ENCODE results near the gene FAF2. TPM values are rescaled to one million over a fixed set of nuclear protein-coding genes. Genes with fewer than 3 reads are reported as not detected.

FAF2 gene
- polyA plus RNA-seq, 2 of the 4 experiments (the other 2 are of a cell fraction) = 42.4 to 90.3 TPM

DNA sequence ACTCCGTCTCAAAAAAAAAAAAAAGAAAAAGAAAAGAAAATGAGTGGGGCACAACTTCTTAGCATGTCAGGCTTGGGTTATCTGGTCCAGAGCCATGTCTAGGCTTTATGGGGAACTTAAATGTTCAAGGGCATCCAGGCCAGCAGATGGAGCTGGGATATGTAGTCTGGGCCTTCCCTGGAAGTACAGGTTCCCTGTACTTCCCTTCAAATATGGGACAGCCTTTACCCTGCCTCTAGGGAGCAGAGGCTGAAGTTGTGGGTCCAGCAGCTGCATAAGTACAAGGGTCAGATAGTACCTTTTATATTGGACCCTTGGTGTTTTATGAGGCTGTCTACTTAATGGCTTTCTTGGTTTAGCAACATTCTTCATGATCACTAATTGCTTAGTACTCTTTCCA, 42.1 kb downstream of the FAF2 start:
- no peaks in the 10 kb centered on the region for H3K9me3 ChIP-seq
- CTCF ChIA-PET = interaction anchor here (1.1 to 2.5 kb wide), 5 partner anchors 13 to 88 kb away, joined by 3 to 6 read pairs (median 3); no protein-coding TSS in a partner anchor
- 87% methylated on average over 1 of the region's 1 CpG for WGBS (ENCODE audit: missing lambda C conversion rate)
- TF ChIP-seq RAD21 (conservative IDR thresholded peaks at IDR 0.05 in 1 of 2, IDR thresholded peaks at IDR 0.05 in 1 of 2) = peak in 1 of 2 experiments; percentile 27; a peak in 1 of 5 replicates
- no peak for TF ChIP-seq CBX2 (IDR thresholded peaks at IDR 0.05; ENCODE audit: borderline replicate concordance, low read depth)
- peak in 1 of 2 experiments; percentile 65 for DNase-seq (ENCODE audit: low read depth in 1 of 2, low spot score in 1 of 2)
- peak overlapping the region in 1 of 2 experiments; percentile 50; a peak in 1 of 6 replicates for H3K27ac ChIP-seq
- peak overlapping the region; percentile 61 for H3K4me2 ChIP-seq
- peaks cover 42% of the 10 kb centered on the region for H3K4me1 ChIP-seq
- no peak for FAIRE-seq
- H3K4me3 ChIP-seq = no peak overlapping the region
- ATAC-seq = peak; percentile 82 to 84
- POLR2A ChIA-PET = no interaction called here

GRCh38 chr5:176491101-176491502, 42.9 kb downstream of the FAF2 start:
- POLR2A ChIA-PET = interaction anchor here (1.0 kb wide), 1 partner anchor 24 kb away, joined by 4 read pairs; no protein-coding TSS in a partner anchor
- CTCF ChIA-PET = interaction anchor here (0.5 to 1.3 kb wide), 3 partner anchors 42 to 74 kb away, joined by 3 to 5 read pairs (median 4); no protein-coding TSS in a partner anchor
- Histone ChIP-seq H3K9me3 (no peaks in the 10 kb centered on the region), H3K27ac (peak overlapping the region in 1 of 2 experiments; percentile 34; a peak in 3 of 6 replicates), H3K4me1 (peaks cover 42% of the 10 kb centered on the region), H3K4me2 (peak overlapping the region; percentile 61), H3K4me3 (no peak overlapping the region)
- no peak for TF ChIP-seq FOSL2 (IDR thresholded peaks at IDR 0.05)
- peak; percentile 59; the same call in 1 of the 2 replicates for TF ChIP-seq FOSL2 (CRISPR knock-in tag; IDR thresholded peaks at IDR 0.05)
- TF ChIP-seq ESRRA (IDR thresholded peaks at IDR 0.05; ENCODE audit: borderline replicate concordance, low read length) = no peak
- peak; percentile 77; the same call in 1 of the 2 replicates for TF ChIP-seq GATA3 (IDR thresholded peaks at IDR 0.05; ENCODE audit: borderline replicate concordance)
- no peak for TF ChIP-seq FOSB (CRISPR knock-in tag; IDR thresholded peaks at IDR 0.05)
- TF ChIP-seq CHD2 (IDR thresholded peaks at IDR 0.05; ENCODE audit: low read length, partially characterized antibody) = no peak
- no peak for TF ChIP-seq ZSCAN20 (CRISPR knock-in tag; IDR thresholded peaks at IDR 0.05)
- no peak for TF ChIP-seq POLR2A (IDR thresholded peaks at IDR 0.05; ENCODE audit: low read length)
- no peak for TF ChIP-seq RAD21 (conservative IDR thresholded peaks at IDR 0.05 in 1 of 2, IDR thresholded peaks at IDR 0.05 in 1 of 2)
- no peak for TF ChIP-seq ZC3H11A (IDR thresholded peaks at IDR 0.05)
- peak in 1 of 2 experiments; percentile 54; a peak in 1 of 4 replicates for TF ChIP-seq CEBPB (IDR thresholded peaks at IDR 0.05)
- TF ChIP-seq NFE2L2 (conservative IDR thresholded peaks at IDR 0.05; ENCODE audit: low read length) = no peak
- no peak for TF ChIP-seq ZNF302 (CRISPR knock-in tag; IDR thresholded peaks at IDR 0.05)
- 0 out of 2 replicates have a peak, but pooled peaks have one; percentile 24 for TF ChIP-seq JUNB (IDR thresholded peaks at IDR 0.05)
- TF ChIP-seq, protein P1, sequence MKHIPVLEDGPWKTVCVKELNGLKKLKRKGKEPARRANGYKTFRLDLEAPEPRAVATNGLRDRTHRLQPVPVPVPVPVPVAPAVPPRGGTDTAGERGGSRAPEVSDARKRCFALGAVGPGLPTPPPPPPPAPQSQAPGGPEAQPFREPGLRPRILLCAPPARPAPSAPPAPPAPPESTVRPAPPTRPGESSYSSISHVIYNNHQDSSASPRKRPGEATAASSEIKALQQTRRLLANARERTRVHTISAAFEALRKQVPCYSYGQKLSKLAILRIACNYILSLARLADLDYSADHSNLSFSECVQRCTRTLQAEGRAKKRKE (CRISPR knock-in tag; IDR thresholded peaks at IDR 0.05; ENCODE audit: low read depth) = no peak
- no peak for TF ChIP-seq EHMT2 (IDR thresholded peaks at IDR 0.05; ENCODE audit: low read depth)
- TF ChIP-seq, protein P2, sequence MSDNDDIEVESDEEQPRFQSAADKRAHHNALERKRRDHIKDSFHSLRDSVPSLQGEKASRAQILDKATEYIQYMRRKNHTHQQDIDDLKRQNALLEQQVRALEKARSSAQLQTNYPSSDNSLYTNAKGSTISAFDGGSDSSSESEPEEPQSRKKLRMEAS (IDR thresholded peaks at IDR 0.05) = peak; percentile 48; the same call in 1 of the 2 replicates
- TF ChIP-seq, protein P3, sequence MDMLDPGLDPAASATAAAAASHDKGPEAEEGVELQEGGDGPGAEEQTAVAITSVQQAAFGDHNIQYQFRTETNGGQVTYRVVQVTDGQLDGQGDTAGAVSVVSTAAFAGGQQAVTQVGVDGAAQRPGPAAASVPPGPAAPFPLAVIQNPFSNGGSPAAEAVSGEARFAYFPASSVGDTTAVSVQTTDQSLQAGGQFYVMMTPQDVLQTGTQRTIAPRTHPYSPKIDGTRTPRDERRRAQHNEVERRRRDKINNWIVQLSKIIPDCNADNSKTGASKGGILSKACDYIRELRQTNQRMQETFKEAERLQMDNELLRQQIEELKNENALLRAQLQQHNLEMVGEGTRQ (IDR thresholded peaks at IDR 0.05) = no peak
- TF ChIP-seq, protein P4, sequence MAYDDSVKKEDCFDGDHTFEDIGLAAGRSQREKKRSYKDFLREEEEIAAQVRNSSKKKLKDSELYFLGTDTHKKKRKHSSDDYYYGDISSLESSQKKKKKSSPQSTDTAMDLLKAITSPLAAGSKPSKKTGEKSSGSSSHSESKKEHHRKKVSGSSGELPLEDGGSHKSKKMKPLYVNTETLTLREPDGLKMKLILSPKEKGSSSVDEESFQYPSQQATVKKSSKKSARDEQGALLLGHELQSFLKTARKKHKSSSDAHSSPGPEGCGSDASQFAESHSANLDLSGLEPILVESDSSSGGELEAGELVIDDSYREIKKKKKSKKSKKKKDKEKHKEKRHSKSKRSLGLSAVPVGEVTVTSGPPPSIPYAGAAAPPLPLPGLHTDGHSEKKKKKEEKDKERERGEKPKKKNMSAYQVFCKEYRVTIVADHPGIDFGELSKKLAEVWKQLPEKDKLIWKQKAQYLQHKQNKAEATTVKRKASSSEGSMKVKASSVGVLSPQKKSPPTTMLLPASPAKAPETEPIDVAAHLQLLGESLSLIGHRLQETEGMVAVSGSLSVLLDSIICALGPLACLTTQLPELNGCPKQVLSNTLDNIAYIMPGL (CRISPR knock-in tag; IDR thresholded peaks at IDR 0.05; ENCODE audit: borderline replicate concordance) = no peak
- TF ChIP-seq NPAS2 (CRISPR knock-in tag; IDR thresholded peaks at IDR 0.05; ENCODE audit: borderline replicate concordance) = no peak
- TF ChIP-seq KDM5A (IDR thresholded peaks at IDR 0.05) = no peak
- TF ChIP-seq HOXB13 (CRISPR knock-in tag; IDR thresholded peaks at IDR 0.05; ENCODE audit: low read depth) = no peak
- TF ChIP-seq, protein P5, sequence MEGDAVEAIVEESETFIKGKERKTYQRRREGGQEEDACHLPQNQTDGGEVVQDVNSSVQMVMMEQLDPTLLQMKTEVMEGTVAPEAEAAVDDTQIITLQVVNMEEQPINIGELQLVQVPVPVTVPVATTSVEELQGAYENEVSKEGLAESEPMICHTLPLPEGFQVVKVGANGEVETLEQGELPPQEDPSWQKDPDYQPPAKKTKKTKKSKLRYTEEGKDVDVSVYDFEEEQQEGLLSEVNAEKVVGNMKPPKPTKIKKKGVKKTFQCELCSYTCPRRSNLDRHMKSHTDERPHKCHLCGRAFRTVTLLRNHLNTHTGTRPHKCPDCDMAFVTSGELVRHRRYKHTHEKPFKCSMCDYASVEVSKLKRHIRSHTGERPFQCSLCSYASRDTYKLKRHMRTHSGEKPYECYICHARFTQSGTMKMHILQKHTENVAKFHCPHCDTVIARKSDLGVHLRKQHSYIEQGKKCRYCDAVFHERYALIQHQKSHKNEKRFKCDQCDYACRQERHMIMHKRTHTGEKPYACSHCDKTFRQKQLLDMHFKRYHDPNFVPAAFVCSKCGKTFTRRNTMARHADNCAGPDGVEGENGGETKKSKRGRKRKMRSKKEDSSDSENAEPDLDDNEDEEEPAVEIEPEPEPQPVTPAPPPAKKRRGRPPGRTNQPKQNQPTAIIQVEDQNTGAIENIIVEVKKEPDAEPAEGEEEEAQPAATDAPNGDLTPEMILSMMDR (IDR thresholded peaks at IDR 0.05) = no peak
- no peak for TF ChIP-seq RARB (CRISPR knock-in tag; IDR thresholded peaks at IDR 0.05)
- no peak for TF ChIP-seq HOXA7 (CRISPR knock-in tag; IDR thresholded peaks at IDR 0.05)
- WGBS (ENCODE audit: missing lambda C conversion rate) = 31% methylated on average over 3 of the region's 3 CpGs
- peak in 1 of 2 experiments; percentile 55 for DNase-seq (ENCODE audit: low read depth in 1 of 2, low spot score in 1 of 2)
- ATAC-seq = peak in 1 of 2 experiments; percentile 76; a peak in 3 of 6 replicates
- no peak for FAIRE-seq
